Measurements from ENCODE around the gene SMIM41. TPM values are rescaled to one million over a fixed set of nuclear protein-coding genes. Genes with fewer than 3 reads are reported as not detected.

The SMIM41 gene
- total RNA-seq, 4 donors from 2014 or later: 4.0 to 12.8 (median 4.6) TPM

DNA sequence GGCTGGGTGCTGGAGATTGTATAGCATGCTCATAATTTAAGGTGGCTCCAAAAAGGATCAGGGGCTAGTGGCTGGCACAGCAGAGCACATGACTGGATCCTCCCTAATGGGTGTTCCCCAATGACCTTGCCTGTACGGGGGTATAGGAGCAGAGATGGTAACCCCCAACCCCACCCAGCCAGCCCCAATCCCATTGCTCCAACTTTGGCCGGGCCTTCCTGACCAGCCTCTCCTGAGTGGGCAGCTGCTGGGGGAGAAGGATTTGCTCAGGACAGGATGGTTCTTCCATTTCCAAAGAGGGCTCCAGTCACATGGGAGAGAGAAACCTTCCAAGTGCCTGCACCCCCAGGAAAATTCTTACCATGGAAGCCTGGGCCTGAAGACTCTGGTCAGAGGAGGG, 43.6 kb upstream of the SMIM41 start:
- TF ChIP-seq POLR2AphosphoS5 (IDR thresholded peaks at IDR 0.05) (no peak), EP300 (IDR thresholded peaks at IDR 0.05) (no peak), POLR2A (IDR thresholded peaks at IDR 0.05) (no peak)
- TF ChIP-seq, protein P1, sequence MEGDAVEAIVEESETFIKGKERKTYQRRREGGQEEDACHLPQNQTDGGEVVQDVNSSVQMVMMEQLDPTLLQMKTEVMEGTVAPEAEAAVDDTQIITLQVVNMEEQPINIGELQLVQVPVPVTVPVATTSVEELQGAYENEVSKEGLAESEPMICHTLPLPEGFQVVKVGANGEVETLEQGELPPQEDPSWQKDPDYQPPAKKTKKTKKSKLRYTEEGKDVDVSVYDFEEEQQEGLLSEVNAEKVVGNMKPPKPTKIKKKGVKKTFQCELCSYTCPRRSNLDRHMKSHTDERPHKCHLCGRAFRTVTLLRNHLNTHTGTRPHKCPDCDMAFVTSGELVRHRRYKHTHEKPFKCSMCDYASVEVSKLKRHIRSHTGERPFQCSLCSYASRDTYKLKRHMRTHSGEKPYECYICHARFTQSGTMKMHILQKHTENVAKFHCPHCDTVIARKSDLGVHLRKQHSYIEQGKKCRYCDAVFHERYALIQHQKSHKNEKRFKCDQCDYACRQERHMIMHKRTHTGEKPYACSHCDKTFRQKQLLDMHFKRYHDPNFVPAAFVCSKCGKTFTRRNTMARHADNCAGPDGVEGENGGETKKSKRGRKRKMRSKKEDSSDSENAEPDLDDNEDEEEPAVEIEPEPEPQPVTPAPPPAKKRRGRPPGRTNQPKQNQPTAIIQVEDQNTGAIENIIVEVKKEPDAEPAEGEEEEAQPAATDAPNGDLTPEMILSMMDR (IDR thresholded peaks at IDR 0.05): no peak
- WGBS, 2 donors (ENCODE audit: low coverage in 1 of 2): no CpG with 5 or more reads among the region's 2 CpGs
- Histone ChIP-seq H3K4me1 (peaks cover 0 to 70% (median 34%) of the 10 kb centered on the region in 3 donors), H3K4me3 (no peak overlapping the region), H3K27ac (peak overlapping the region; percentile 54 to 98 (median 94)), H3K36me3 (no peaks in the 10 kb centered on the region), H3K27me3 (no peaks in the 10 kb centered on the region), H3K9me3 (no peaks in the 10 kb centered on the region)
- ATAC-seq: no peak

DNA sequence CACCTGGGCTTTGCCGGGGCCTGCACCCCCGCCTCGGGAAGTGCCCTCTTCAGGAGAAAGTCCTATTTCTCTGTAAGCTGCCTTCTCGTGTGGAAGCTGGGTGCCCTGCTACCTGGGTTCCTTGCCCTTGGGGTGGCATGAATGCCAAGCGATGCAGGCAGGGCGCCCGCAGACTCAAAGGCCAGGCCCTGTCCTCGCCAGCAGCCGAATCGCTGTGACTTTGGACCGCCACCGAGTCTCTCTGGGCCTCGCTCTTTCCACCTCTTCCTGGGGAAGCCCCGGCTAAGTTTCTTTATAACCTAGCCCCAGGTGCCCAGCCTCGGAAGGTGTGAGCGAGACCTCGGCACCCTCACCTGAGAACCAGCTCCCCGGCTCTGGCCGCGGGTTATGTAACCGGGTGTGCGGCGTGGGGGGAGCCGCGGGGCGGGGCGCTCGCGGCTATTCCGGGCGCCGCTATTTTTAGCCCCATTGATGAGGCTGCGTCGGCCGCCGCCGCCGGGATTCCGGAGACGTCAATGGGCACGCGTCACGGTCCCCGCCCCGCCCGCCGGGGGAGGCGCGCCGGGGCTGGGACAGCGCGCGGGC, 42.8 kb upstream of the SMIM41 start:
- TF ChIP-seq EP300 (IDR thresholded peaks at IDR 0.05) (peak; percentile 99), POLR2AphosphoS5 (IDR thresholded peaks at IDR 0.05) (peak; percentile 84), POLR2A (IDR thresholded peaks at IDR 0.05) (peak; percentile 19 to 46)
- TF ChIP-seq, protein P1 (IDR thresholded peaks at IDR 0.05): no peak
- peak overlapping the region; percentile 54 to 98 (median 94) for H3K27ac ChIP-seq
- no peaks in the 10 kb centered on the region for H3K36me3 ChIP-seq
- WGBS, 2 donors (ENCODE audit: low coverage in 1 of 2): 20 to 32% methylated on average over 9 to 12 of the region's 53 CpGs
- ATAC-seq: peak; percentile 64
- H3K4me1 ChIP-seq: peaks cover 0 to 75% (median 34%) of the 10 kb centered on the region in 3 donors
- H3K4me3 ChIP-seq: peak overlapping the region in 1 of 2 donors; percentile 81
- H3K9me3 ChIP-seq: no peaks in the 10 kb centered on the region
- H3K27me3 ChIP-seq: no peaks in the 10 kb centered on the region

DNA sequence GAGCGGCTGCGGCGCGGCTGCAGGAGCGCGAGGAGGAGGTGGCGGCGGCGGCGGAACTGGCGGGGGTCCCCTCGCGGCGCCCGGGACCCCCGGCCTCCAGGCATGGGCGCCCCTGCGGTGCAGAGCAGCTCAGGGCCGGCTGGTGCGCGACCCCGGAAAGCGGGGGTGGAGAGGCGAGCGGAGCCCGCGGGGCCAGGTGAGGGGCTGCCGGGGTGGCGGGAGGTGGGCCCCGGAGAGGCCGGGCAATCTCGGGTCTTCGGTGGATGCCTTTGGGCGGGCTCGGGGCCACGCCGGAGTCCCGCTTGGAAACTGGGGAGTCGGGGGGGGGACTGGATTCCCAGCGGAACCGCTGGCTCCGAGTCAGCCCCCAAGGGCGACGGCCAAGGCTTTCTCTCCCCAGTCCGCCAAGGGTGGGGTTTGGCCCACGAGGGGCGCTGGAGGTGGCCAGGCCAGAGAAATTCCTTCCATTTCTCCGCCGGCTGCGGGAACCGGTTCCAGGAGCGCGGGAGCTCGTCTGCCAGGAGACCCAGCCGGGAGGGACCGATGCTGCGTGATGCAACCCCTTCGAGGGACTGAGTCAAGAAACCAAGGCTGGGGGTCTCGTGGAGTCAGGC, 42.1 kb upstream of the SMIM41 start:
- peak; percentile 34 for ATAC-seq
- no peak for TF ChIP-seq EP300 (IDR thresholded peaks at IDR 0.05)
- TF ChIP-seq, protein P1 (IDR thresholded peaks at IDR 0.05): no peak
- TF ChIP-seq POLR2AphosphoS5 (IDR thresholded peaks at IDR 0.05): peak; percentile 52
- peak in 1 of 2 donors; percentile 23 for TF ChIP-seq POLR2A (IDR thresholded peaks at IDR 0.05)
- Histone ChIP-seq H3K27me3 (no peaks in the 10 kb centered on the region), H3K36me3 (no peaks in the 10 kb centered on the region), H3K4me1 (peaks cover 0 to 75% (median 28%) of the 10 kb centered on the region in 3 donors), H3K9me3 (no peaks in the 10 kb centered on the region), H3K27ac (peak overlapping the region; percentile 91 to 98 (median 95)), H3K4me3 (peak overlapping the region; percentile 60 to 81)
- WGBS, 2 donors (ENCODE audit: low coverage in 1 of 2): 0% methylated on average over 12 of the region's 59 CpGs; no CpG with 5 or more reads in 1 of the 2 donors

DNA sequence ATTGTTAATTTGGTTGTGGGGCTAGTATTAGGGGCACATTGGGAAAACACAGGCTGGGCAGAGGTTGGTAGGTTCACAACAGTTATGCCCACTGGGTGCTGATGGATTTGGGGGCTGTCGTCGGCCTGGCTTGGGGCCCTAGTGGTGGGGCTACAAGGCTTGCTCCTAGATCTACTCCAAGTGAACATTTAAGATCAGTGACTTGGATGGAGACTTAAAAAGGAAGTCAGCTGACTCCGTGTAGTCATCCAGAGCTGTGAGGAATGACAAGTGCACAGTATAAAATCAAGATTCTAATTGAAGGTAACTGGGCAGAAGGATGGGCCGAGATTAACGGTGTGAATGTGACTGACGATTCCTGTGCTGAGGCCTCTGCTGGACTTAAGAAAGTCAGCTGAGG, 41.1 kb upstream of the SMIM41 start:
- TF ChIP-seq, protein P1 (IDR thresholded peaks at IDR 0.05): no peak
- TF ChIP-seq EP300 (IDR thresholded peaks at IDR 0.05) (no peak), POLR2AphosphoS5 (IDR thresholded peaks at IDR 0.05) (no peak), POLR2A (IDR thresholded peaks at IDR 0.05) (no peak)
- H3K27me3 ChIP-seq: no peaks in the 10 kb centered on the region
- ATAC-seq: no peak
- H3K27ac ChIP-seq: peak overlapping the region; percentile 91 to 98 (median 95)
- peak overlapping the region in 1 of 2 donors; percentile 81 for H3K4me3 ChIP-seq
- 29 to 60% methylated on average over 1 to 3 of the region's 6 CpGs for WGBS, 2 donors (ENCODE audit: low coverage in 1 of 2)
- no peaks in the 10 kb centered on the region for H3K36me3 ChIP-seq
- H3K4me1 ChIP-seq: peaks cover 0 to 78% (median 28%) of the 10 kb centered on the region in 3 donors
- H3K9me3 ChIP-seq: no peaks in the 10 kb centered on the region

Measured in gastroesophageal sphincter (tissue), 4 donors.